HG03064 (cell line): ENCODE data around the gene AMZ1.
"Not testable (repeated sequence)": the region's sequence is repeated elsewhere in the genome, so short reads cannot be mapped to it uniquely, and the experiment has no call there.

Experiments
- ATAC-seq: cut with Tn5 transposase; IDR thresholded peaks from one replicate; pipeline ENCODE4 v1.9.1; 2021; ENCODE audit warnings: low read depth; ENCODE audit not compliant: unreplicated experiment

Gene AMZ1

DNA sequence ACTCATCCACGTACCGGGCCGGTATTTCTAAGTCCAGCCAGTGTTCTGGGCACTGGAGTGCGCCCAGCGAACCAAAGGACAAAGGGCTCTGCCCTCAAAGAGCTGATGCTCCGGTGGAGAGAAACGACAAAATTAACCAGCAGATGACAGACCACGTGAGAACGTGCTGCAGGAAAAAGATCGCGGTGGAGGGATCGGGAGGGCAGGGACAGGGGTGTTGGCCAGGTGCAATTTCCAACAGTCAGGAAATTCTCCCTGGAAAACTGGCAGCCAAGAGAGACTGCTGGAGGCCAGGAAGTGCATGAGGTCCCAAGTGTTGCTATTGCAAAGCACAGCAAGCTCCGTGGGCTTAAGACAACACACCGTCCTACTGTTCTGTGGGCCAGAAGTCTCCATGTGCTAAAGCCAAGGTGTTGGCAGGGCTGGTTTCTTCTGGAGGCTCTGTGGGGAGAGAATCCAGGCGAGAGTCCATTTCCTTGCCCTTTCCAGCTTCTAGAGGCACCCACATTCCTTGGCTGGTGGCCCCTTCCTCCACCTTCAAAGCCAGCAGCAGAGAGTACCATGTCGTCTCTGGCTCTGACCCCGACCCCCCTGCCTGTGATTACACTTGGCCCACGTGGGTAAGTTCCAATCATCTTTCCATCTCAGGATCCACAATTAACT is 21.3 kb upstream of the AMZ1 start:
- no peak for ATAC-seq

DNA sequence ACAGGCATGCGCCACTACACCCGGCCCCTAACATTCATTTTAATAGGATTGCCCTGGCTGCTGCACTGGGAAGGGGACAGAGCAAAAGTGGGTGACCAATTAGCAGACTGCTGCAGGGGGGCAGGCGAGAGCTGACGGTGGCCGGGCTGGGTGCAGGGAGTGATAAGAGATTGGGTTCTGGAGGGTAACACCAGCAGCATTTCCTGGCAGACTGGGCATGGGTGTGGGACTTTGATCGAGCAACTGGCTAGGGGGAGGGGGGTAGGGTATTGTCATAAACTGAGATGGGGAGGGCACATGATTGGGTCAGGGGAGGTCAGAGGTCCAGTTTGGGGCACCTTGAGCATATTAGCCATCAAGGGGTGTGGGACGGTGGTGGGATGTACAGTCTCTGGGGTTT is 20.2 kb upstream of the AMZ1 start:
- ATAC-seq = no peak

DNA sequence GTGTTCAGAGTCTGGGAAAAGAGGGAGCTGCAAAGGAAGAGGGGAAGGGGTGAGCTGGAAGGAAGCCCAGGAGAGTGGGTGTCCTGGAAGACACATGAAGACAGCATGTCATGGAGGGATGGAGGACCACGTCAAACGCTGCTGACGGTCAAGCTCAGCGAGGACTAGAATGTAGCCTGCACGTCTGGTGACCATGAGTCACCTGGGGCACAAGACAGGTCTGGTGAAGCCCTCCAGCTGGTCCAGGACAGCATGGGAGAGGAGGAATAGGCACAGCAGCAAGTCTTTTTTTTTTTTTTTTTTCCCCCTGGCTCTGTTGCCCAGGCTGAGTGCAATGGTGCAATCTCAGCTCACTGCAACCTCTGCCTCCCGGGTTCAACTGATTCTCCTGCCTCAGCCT is 19.6 kb upstream of the AMZ1 start:
- ATAC-seq = no peak

DNA sequence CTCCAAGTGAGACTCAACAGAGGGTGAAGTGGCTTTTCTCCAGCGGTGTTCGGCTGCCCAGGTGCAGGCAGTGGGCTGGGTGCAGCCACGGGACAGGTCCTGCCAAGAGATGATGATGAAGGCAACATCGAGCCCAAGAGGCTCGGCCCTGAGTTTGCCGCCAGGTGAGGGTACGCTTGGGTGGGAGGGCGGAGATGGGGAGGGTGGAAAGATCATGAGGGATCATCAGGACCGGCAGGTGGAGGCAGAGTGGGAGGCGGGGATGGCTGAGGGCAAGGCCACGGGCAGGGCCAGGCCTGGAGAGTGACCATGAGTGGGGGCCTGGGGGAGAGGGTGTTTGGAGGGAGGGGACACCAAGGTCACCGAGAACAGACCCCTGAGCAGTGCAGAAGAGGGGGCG is 17.8 kb upstream of the AMZ1 start:
- ATAC-seq = no peak

DNA sequence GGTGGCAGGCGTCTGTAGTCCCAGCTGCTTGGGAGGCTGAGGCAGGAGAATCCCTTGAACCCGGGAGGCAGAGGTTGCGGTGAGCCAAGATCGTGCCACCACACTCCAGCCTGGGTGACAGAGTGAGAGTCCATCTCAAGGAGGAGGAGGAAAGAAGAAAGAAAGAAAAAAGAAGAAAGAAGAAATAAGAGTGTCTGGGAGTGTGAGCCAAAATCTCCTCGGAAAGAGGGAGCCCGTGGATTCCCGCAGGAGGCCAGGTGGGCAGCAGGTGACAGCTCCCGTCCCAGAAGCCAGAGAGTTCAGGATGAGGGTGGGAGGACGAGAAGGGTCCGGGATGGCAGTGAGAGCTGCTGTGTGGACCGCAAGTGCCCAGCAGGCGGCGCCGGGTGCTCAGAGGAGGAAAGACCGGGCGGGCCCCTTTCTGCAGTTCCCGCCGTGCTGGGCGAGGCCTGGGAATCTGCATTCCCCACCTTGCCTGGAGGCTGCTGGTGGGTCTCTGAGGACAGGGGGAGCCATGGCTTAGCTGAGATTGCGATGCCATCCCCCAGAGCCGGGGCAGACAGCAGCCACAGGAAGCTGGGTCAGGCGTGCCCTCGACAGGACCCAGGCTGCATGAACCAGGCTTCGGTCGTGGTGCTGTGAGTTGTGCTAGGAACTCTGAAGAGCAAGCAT is 17.1 kb upstream of the AMZ1 start:
- ATAC-seq = no peak

DNA sequence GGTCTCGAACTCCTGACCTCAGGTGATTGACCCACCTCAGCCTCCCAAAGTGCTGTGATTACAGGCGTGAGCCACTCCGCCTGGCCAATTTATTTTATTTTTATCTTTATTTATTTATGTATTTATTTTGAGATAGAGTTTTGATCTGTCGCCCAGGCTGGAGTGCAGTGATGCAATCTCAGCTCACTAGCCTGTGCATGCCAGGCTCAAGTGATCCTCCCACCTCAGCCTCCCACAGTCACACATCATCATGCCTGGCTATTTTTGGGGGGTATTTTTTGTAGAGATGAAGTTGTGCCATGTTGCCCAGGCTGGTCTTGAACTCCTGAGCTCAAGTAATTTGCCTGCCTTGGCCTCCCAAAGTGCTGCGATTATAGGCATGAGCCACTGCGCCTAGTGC is 14.8 kb upstream of the AMZ1 start:
- ATAC-seq = not testable (repeated sequence)

DNA sequence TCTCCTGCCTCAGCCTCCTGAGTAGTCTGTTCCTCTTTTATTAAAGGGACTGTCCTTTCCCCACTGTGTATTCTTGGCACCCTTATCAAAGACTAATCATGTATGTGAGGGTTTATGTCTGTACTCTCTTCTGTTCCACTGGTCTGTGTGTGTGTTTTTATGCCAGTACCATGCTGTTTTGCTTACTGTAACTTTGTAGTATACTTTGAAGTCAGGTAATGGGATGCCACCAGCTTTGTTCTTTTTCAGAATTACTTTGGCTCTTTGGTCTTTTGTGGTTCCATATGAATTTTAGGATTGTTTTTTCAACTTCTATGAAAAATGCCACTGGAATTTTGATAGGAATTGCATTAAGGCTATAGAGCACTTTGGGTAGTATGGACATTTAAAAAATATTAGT is 14.1 kb upstream of the AMZ1 start:
- no peak for ATAC-seq

DNA sequence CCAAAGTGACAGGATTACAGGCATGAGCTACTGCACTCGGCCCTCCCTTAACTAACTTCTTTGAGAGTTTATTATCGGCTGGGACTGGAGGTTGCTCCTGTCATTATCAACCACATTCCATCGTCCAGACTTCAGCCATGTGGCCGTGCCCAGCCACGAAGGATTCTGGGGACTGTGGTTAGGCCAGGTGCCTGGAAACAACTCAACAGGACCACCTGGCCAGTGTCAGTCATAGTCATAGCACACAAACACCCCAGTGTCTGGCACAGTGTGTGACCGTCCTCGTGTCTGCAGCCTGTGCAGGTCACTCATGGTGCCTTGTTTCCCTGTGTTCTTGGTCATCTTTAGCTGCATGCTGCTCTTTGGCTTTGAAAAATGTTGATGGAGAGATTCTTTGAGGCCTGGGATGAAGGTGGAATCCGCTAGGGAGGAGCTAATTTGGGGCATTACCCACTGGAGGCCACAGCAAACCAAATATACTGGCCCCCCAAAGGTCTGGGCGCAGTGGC is 12.7 kb upstream of the AMZ1 start:
- ATAC-seq = no peak

DNA sequence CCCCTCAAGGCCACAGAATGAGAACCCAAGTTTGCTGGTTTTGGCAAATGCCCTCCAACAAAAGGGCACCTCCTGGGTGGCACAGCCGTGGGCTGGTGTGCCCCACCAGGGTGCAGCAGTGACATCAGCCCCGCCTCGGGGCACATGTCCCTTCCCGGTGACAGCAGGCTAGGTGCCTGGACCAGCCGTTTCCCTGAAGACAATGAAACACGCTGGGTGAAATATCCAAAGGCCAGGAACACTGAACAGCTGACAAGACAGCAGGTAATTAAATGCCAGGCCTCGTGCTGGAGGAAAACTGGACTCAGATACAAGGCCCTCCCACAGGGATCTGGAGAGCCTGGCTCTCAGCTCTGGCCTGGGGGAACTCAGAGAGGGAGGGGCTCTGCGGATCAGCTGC is 11.4 kb upstream of the AMZ1 start:
- ATAC-seq = not testable (repeated sequence)

DNA sequence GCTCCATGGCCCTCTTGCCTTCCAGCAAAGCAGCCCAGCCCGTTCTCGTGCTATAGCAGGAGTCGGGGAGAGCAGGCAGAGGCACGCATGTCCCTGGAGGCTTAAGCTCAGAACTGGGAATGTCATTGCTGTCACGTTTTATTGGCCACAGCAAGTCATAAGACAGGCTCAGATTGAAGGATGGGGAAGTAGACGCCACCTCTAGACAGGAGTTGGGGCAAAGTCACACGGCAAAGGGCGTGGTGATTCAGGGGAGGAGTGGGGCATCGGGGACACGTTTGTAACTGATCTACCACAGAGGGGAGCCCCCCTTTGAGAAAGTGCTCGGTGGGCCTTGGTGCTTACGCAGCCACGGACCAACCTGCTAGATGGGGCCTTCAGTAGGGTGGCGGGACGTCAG is 9.5 kb upstream of the AMZ1 start:
- not testable (repeated sequence) for ATAC-seq

DNA sequence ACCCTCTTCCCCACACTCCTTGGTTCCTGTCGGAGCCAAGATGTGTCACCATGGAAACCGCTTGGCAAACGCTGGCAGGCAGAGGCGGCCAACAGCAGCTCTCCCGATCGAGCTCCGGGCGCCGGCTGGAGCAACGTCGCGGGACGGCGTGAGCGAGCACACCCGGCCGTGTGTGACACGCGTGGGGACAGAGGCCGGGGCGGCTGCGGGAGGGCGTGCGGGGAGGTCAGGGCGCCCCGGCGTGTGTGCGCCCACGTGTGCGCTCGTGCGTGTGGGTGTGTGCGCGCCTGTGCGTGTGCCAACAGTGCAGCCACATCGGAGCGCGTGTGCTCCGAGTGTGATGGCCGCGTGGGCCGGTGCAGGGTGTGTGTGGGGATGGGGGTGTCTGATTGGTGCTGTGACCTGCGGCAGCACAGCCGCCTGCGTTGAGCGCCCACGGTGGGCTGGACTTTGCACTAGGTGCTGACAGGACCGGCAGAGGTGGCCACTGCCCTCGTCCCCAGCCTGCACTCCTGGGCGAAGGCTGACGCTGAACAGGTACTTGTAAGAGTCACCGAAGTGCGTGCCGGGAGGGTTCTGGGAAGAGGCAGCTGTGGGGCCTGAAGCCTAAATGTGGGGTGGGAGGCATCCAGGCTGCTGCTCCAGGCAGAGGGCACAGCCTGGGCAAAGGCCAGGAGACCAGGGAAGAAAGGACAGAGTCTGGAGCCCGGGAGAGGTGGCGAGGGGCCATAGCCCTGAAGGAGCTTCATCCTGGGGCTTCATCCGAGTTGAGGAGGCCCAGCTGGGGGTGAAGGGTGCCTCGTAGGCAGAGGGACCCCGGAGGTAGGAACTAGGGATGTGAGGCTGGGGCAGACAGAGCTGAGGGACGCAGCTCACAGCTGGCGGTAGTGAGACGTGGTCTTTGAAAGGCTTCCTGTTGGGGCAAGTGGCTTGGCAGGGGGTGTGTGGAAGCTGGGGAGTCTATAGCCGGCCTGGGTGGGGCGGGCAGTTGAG is 8.6 kb upstream of the AMZ1 start:
- ATAC-seq = not testable (repeated sequence)

DNA sequence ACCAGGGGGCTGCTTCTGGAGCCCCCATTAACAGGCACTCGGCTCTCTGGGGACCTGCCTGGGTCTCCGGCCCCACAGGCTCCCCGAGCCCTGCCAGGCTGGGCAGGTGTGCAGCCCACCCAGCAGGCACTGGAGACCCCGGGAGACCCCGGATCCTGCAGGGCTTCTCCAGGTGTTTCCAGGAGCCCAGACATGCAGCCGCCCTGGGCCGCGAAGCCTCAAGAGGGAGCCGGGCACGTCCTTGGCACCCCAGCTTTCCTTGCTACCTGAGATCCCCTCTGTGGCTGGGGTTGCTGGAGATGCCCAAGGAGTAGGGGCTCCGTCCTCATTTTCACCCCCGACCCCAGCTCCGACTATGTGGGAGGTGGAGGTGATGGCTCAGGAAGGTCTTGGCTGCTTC is 7.7 kb upstream of the AMZ1 start:
- no peak for ATAC-seq

DNA sequence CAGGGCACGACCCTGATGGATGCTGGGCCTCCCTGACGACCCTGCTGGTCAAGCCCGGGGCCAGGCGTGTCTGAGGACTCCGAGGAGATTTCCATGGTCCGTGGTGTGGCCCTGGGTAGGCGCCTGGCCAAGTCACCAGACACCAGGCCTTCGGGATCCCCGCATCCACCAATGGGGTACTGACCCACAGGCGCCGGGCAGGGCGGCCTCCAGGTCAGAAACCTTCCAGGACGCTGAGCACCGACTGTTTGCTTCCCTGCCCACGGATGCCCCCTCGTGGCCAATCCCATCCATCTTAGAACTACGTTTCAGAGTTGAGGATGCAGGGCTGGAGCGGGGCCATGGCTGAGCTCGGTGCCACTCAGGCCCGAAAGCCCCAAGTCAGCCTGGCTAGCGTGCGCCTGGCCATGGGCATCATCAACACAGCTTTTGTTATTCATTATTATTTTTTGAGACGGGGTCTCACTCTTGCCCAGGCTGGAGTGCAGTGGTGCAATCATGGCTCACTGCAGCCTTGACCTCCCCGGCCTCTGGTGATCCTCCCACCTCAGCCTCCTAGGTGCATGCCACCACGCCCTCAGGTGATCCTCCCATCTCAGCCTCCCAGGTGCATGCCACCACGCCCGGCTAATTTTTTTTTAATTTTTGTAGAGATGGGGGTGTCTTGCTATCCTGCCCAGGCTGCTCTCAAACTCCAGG is 7.1 kb upstream of the AMZ1 start:
- no peak for ATAC-seq

DNA sequence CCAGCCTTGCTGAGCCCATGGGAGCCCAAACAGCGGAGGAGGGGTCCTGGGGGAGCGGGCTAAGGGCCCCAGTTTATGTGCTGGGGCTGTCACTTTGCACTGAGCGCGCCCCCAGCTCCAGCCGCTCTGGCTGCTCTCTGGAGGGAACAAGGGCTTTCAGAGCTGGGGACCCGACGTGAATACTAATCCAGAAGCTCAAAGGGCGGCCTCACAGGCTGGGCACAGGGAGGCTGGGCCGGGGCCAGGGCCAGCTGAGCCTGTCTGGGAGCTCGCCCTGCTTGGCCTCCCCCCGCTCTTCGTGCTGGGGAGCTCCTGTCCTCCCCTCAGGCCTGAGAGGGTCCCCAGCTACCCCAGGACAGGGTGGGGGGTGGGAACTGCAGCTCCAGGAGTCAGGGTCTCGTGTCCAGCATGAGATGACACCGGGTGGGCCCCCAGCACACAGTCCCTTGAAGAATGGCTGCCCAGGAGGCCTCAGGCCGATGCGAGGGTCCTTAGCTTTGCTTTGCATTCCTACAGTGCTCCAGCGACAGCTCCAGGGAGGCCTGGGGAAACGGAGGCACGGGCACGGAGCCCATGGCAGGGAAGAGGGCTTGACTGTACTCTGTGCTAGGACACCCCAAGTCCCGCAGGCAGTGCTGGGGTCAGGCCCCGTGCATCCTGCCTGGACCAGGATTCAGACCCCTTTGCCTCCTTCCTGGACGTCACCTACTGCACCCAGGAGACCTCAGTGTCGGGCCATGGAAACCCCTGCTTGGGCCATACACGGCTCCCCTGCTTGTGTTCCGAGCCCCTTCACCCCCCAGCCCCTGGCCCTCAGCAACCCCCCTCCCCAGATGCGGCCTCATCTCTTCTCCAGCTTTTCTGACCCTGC is 5.8 kb upstream of the AMZ1 start:
- ATAC-seq = no peak

DNA sequence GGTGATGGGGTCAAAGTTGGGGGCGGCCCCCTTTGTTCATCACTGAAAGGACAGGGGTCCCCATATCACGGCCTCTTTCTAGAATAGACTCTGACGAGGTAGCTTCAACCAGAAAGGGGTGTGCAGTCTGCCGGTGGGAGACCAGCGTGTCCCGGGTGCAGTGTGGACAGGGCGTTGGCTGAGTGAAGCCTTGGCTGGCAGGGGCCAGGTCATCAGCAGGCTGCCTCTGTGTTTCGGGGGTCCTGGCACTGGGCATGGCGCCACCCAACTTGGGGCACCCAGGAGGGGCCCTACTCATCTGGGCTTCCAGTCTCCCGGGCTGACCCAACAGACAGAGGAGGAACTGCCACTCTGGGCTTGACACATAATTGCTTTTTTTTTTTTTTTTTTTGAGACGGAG is 3.5 kb upstream of the AMZ1 start:
- ATAC-seq = no peak

DNA sequence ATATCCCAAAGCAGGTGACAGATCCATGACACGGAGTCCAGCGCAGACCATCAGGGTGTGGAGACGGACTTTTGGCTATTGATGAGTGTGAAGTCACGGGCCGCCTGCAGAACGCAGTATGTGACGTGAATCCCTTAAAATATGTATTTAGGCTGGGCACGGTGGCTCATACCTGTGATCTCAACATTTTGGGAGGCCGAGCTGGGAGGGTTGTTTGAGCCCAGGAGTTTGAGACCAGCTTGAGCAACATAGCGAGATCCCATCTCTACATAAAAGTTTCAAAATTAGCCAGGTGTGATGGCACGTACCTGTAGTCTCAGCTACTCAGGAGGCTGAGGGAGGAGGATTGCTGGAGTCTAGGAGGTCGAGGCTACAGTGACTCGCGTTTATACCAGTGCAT is 1.9 kb upstream of the AMZ1 start:
- no peak for ATAC-seq

DNA sequence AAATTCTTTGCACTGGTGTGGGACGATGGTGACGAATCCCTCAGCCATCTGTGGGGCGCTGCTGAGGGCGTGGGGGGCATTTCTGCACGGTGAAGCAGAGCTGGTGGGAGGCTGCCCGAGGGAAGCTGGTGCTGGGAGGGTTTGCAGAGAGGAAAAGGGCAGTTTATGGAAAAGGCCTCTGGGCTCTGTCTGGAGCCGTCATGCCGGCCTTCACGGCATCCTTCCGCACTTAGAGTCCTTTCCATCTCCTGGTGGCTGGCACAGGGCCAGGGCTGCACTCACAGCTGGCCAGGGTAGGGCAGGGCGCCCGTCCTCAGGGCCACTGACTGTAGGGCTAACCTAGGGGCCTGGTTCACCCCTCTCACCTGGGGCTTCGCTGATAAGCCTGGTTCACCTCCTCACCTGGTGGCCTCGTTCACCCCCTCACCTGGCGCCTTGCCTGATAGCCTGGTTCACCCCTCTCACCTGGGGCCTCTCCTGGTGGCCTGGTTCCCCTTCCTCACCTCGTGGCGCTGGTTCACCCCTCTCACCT is 598 bp upstream of the AMZ1 start:
- no peak for ATAC-seq

DNA sequence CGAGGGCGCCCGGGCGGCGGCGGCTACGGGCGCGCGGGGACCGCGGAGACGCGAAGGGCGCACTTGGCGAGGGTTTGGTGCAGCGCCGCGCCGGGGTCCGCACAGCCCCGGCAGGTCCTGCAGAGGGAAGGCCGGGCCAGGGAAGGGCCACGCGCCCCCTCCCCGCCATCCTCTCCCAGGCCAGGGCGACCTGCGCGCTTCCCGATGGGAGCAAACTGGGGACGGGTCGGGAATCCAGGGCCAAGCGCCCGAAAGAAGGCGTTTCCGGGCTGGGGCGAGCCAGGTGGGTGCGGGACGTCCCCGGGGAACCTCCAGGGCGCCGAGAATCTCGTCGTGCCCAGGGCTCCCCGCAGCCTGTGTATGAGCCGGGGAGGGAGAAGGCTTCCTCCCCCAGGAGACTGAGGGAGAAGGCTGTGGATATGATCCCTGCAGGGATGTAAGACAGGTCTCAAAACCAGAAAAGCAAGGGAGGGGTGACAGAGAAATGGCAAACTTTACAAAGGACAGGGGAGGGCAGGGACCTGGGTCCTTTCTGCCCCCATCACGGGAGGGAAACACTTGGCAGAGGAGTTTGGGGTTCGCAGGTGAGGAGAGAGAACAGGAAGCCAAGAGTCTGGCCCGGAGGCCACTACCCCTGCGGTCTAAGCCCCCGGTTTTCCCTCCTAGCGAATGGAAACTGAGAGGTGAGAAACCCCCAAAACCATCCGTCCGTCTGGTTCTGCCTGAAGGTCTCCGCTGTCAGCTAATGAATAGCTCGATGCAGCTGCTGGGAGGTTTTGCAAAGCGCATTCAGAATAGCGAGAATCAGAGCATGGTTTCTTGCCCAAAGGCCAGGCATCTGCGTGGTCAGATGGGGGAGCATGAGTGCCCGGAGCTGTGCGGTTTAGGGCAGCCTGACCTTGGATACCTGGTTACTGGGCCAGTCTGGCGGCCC is 674 bp downstream of the AMZ1 start:
- peak; percentile 78 for ATAC-seq
